Lower lobe of right lung (tissue), 2 donors: ENCODE results near the gene WDR62. TPM values are rescaled to one million over a fixed set of nuclear protein-coding genes. Genes with fewer than 3 reads are reported as not detected.

Experiments
- ATAC-seq, 2 donors: fragments of 200-7000 bp; cut with Tn5 transposase; one replicate each; pipeline ENCODE4 v1.9.1; 2020 to 2022; ENCODE audit warnings: mild to moderate bottlenecking in 2 of 2, moderate library complexity in 2 of 2
- DNase-seq: peaks from one replicate; pipeline ENCODE4 v3.0.0-alpha.2; 2020
- H3K27ac ChIP-seq: fragments of 200-600 bp; one replicate; pipeline ENCODE4 v1.8.0; 2022
- H3K27me3 ChIP-seq: fragments of 200-600 bp; one replicate; pipeline ENCODE4 v1.8.0; 2022; ENCODE audit warnings: low read depth
- H3K36me3 ChIP-seq: fragments of 200-600 bp; one replicate; pipeline ENCODE4 v1.8.0; 2022; ENCODE audit warnings: mild to moderate bottlenecking
- H3K4me1 ChIP-seq: fragments of 200-600 bp; one replicate; pipeline ENCODE4 v1.8.0; 2022
- H3K4me3 ChIP-seq: fragments of 200-600 bp; one replicate; pipeline ENCODE4 v1.8.0; 2022; ENCODE audit warnings: mild to moderate bottlenecking
- H3K9me3 ChIP-seq: fragments of 200-600 bp; one replicate; pipeline ENCODE4 v1.8.0; 2022
- intact Hi-C: fragments of 100-400 bp; cut with DNase I; formaldehyde crosslinking; loops from one replicate; pipeline ENCODE4 v1.11.0; 2022
- total RNA-seq: library from RNA; stranded (reverse); fragmentation: NEBNext Ultra II Directional; extraction: Animal tissue kit (Norgen Biotek cat#: 25700); gene quantifications from one replicate; pipeline ENCODE4 v1.2.1, GENCODE V29; 2021
- TF ChIP-seq, protein P1 (sequence below): fragments of 200-600 bp; IDR thresholded peaks from one replicate; pipeline ENCODE4 v1.8.0; 2022; ENCODE audit warnings: antibody characterized with exemption, mild to moderate bottlenecking
- donor health status: DM: no; HTN: yes; CAD: no; lungs with severe emphysema.

WDR62 gene
- total RNA-seq, 1 donor from 2014 or later, result 1.3 TPM

DNA sequence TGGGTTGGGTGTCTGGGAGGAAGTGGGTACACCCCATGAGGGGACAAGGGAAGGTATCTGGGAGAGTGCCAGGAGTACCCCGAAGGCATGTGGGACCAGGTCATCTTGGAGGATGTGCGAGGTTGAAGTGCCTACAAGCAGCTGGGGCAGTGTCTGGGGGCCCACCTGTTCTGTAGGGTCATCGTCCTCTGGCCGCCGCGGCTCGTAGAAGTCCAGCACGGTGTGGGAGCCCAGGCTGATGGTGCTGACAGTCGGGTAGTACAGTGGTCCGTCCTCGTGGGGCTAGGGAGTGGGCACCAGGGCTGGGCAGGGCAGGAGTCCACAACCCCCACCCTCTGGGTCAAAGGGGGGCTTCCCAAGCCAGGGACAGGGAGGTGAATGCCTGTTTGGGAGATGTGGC is 44.3 kb upstream of the WDR62 start:
- Histone ChIP-seq H3K4me3 (no peak overlapping the region), H3K36me3 (no peaks in the 10 kb centered on the region), H3K27me3 (no peaks in the 10 kb centered on the region), H3K27ac (no peak overlapping the region), H3K9me3 (no peaks in the 10 kb centered on the region), H3K4me1 (peaks cover 23% of the 10 kb centered on the region)
- intact Hi-C loops, result no loop called here
- TF ChIP-seq, protein P1, sequence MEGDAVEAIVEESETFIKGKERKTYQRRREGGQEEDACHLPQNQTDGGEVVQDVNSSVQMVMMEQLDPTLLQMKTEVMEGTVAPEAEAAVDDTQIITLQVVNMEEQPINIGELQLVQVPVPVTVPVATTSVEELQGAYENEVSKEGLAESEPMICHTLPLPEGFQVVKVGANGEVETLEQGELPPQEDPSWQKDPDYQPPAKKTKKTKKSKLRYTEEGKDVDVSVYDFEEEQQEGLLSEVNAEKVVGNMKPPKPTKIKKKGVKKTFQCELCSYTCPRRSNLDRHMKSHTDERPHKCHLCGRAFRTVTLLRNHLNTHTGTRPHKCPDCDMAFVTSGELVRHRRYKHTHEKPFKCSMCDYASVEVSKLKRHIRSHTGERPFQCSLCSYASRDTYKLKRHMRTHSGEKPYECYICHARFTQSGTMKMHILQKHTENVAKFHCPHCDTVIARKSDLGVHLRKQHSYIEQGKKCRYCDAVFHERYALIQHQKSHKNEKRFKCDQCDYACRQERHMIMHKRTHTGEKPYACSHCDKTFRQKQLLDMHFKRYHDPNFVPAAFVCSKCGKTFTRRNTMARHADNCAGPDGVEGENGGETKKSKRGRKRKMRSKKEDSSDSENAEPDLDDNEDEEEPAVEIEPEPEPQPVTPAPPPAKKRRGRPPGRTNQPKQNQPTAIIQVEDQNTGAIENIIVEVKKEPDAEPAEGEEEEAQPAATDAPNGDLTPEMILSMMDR, result no peak
- DNase-seq, result no peak
- no peak for ATAC-seq

DNA sequence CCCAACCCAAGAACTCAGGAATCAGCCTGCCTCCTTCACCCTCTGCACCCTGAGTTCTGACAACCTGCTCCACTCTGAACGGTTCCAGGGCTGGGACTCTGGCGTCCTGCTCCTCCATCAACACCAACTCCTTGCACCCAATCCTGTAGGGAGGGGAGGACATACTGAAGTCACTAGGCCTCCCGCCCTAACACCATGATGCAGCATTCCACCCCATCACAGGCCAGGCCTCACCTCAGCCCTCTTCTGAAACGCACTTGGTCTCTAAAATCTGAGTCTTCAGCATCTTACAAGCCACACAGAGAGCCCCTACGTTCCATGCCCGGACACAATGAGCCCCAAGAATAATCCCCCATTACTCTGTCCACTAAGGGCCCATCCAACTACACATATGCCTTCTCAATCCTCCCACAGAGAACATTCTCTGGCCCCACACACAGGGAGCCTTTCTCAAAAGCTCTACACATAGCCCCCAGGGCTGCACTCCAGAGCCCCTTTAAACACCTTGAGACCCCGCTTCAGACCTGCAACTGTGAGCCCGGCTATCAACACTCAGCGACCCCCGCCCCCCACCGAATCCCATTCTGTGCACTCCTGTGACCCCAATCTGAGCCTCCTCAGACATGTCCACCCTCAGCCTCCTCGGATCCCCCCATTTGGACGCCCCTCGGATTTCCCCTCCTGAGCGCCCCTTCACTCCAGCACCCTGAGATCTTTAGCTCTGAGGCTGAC is 41.3 kb upstream of the WDR62 start:
- Histone ChIP-seq H3K4me1 (peaks cover 23% of the 10 kb centered on the region), H3K36me3 (no peaks in the 10 kb centered on the region), H3K9me3 (no peaks in the 10 kb centered on the region), H3K27me3 (no peaks in the 10 kb centered on the region), H3K4me3 (peak overlapping the region; percentile 71), H3K27ac (peak overlapping the region; percentile 88)
- TF ChIP-seq, protein P1, result no peak
- intact Hi-C loops, result no loop called here
- ATAC-seq (no peak), DNase-seq (no peak)

DNA sequence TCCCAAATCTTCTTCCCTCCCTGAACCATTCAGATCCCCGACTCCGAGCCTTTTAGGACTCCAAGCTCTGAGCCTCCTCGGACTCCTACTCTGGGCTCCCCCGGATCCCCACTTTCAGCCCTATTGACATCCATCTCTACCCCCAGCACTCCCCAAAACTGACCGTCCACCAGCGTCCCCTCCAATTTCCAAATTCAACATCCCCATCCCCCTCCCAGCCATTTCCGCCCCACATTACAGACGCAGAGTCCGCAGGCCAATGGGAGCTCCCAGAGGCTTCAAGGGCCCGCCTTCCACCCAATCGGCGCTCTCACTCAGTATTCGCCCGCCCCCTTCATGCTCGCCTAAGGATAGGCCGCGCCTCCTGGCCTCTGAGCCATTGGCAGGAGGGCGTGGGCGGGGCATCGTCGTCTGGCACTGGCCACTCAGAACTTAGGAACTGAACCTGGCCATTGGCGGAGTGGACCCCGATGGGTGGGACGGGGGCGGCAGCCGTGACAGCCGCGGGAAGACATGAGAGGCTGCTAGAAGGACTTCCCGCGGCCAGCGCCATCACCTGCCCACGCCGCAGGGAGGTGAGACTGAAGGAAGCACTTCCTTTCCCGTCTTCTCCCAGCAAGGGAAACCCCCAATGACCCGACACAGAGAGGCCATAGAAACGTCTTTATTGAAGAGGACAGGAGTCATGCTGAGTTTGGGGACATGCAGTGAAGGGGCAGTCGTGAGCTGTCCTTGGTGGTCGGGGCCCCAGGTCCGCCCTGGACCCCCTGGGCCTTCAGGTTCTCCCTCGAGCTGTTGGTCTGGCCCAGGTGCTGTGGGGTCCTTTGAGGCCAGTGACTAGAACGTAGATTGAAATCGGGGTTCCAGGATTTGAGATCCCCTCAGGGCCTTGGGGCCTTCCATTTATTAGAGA is 40.4 kb upstream of the WDR62 start, which contains the start of gene ALKBH6:
Gene ALKBH6, minus strand, starts transcription at position 202 of the 913 bp plus-strand sequence. CDS start 816 bp downstream, outside the sequence.
- TF ChIP-seq, protein P1, result no peak
- ATAC-seq, result peak; percentile 99

DNA sequence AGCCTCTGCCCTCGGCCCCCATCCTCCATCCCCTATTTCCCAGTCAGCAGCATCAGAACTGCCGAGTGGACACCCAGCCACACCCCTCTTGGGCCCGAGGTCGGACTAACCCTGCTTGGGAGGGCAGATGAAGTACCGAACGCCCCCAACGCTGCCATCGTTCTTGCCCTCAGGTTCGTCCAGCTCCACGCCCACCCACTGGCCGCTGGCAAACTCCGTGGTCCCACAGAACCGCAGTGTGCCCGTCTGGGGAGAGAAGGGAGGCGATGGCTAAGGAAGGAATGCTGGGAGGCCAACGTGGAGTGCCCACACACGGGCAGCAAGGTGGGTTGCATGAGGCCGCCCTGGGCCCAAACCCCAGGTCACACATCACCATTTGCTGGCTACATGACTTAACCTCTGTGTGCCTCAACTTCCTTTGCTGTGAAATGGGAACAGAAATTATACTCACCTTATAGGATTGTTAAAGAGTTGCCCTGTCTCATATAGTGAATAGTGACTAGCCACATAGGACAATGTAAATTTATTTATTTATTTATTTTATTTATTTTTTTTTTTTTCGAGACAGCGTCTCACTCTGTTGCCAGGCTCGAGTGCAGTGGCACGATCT is 35.5 kb upstream of the WDR62 start:
- Histone ChIP-seq H3K27me3 (no peaks in the 10 kb centered on the region), H3K27ac (no peak overlapping the region), H3K4me1 (peaks cover 5% of the 10 kb centered on the region), H3K4me3 (no peak overlapping the region), H3K9me3 (no peaks in the 10 kb centered on the region), H3K36me3 (peaks cover 22% of the 10 kb centered on the region)
- TF ChIP-seq, protein P1, result no peak
- no peak for ATAC-seq
- intact Hi-C loops, result no loop called here
- DNase-seq, result no peak

More for the DNA sequence above, 40.4 kb upstream of the WDR62 start, which contains the start of gene ALKBH6:
- peaks cover 18% of the 10 kb centered on the region for H3K4me1 ChIP-seq
- H3K9me3 ChIP-seq, result no peaks in the 10 kb centered on the region
- peak within 1 kb of the TSS; percentile 71 for H3K4me3 ChIP-seq
- no peaks in the 10 kb centered on the region for H3K36me3 ChIP-seq
- H3K27ac ChIP-seq, result peak within 1 kb of the TSS; percentile 88
- intact Hi-C loops, result no loop called here
- H3K27me3 ChIP-seq, result no peaks in the 10 kb centered on the region
- peak; percentile 100 for DNase-seq

DNA sequence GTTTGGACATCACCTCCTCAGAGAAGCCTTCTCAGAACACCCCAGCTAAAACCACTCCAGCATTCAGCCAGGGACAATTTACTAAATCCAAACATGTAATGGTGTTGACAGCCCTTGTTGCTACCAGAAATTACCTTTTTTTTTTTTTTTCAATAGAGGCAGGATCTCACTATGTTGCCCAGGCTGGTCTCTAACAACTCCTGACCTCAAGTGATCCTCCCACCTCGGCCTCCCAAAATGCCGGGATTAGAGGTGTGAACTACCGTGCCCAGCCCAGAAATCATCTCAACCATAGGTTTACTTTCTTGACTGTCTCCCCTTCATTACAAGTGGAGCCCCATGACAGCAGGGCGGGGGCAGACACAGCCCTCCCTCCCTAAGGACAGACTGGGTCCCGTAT is 31.3 kb upstream of the WDR62 start:
- no peaks in the 10 kb centered on the region for H3K4me1 ChIP-seq
- no peaks in the 10 kb centered on the region for H3K27me3 ChIP-seq
- ATAC-seq, result no peak
- H3K27ac ChIP-seq, result no peak overlapping the region
- TF ChIP-seq, protein P1, result no peak
- DNase-seq, result no peak
- H3K36me3 ChIP-seq, result peaks cover 26% of the 10 kb centered on the region
- no peaks in the 10 kb centered on the region for H3K9me3 ChIP-seq
- no peak overlapping the region for H3K4me3 ChIP-seq
- intact Hi-C loops, result no loop called here
